NCI-H69 (cell line): Measurements from ENCODE around the gene FRAS1.

Source experiments
- DNase-seq: peaks from one replicate; lab custom pipeline; 2025; lab: John Stamatoyannopoulos, UW

Gene FRAS1

DNA sequence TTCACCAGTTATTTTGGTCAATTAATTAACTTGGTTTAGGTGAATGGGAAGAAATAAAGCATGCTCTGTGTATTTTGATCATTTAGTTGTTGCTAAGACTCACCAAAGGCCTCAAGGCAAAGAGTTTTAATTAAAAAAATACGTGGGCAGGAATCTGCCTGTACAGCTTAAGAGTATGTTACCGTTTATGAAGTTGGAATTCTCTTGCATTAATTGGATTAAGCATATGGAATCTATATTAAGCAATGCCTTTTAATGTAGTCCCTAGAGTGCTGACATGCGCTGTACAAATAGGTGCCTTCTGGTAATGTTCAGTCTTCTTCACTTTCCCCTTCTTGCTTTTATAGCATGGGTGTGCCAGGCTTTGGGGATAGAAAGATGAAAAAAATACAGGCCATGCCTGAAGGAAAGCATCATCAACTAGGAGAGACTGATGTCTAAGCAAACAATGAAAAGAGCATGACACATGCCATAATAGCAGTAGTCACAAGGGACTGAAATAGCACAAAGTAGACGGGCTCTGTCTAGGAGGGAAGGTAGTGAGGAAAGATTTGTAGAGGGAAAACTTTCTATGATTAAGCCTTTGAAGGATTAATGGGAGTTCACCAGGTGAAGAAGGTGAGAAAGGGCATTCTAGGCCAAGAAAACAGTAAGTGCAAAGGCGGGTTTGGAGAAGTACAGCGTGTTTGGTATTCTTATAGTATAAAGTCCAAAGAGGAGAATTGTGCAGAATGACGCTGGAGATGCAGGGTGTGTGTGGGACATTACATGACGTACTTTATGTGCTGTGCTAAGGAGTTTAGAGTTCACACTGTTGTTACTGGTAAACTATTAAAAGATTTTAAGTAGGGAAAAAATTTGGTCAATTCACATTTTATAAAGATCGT lies 268.4 kb downstream of the FRAS1 start:
- peak; percentile 6 for DNase-seq

DNA sequence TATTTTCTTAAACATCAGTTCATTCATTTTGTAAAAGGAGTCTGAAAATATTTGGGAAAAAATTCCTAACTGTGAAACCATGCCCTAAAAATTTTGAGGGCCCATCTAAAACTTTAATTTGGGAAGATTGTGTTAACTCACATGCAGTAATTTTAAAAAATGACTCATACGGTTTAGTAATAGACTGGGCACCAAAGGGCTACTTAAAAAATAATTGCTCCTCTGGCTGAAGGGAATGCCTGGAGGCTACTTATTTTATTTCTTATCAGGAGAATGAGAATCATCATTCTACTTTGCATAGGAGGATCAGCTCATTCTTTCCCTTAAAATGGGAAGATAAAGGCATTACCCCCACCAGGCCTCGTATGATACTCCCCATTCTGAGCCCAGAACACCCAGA lies 271.5 kb downstream of the FRAS1 start:
- peak; percentile 7 for DNase-seq

DNA sequence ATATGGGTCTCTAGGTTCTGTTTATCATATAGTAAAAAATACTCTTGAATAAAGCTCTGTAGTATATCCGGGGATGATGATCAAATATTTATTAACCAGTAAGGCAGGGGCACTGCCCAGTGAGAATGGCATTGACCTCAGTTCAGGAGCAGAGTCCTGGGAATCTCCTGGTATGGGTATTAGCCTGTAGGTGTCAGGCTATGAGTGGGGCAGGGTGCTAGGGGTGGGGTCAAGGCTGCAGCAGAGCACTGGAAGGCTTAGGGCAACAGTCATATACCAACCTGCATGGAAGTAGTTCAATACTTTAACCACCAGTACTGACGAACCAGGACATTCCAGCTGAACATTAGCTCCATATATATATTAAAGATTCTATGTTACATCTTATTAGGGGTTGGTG lies 274.1 kb downstream of the FRAS1 start:
- DNase-seq, result no peak

DNA sequence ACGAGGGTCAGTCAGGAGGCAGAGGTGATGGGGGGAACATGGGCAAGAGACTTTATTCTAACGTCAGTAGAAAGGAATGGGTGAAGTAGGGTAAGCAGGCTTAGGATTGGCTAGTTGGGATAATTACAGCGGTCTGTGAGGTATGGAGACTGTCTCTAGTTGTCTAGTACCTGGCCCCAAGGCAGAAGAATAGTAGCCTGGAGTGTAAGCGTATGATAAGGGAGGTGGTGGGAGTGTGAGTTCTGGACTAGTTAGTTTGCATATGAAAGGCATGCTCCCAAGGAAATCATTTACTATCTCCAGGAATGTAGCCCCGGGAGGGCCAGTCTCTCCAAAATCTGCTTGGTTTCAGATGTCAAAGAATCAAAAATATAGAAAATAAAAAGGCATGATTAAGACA lies 274.8 kb downstream of the FRAS1 start:
- no peak for DNase-seq

DNA sequence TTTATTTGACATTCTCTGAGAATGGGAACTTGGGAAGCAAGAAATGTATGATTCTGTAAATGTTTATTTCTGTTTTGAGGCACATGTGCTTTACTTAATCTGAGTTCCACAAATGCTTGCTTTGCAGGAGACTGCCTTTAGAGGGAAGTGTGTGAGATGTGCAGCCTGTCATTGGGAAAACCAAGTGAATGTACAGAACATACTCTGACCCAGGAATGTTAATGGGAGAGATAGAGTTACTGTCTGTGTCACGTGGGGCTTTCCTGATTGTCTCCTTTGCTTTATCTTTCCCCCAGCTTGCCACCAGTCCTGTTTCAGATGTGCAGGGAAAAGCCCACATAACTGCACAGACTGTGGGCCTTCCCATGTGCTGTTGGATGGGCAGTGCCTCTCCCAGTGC lies 275.9 kb downstream of the FRAS1 start:
- DNase-seq, result peak; percentile 6

DNA sequence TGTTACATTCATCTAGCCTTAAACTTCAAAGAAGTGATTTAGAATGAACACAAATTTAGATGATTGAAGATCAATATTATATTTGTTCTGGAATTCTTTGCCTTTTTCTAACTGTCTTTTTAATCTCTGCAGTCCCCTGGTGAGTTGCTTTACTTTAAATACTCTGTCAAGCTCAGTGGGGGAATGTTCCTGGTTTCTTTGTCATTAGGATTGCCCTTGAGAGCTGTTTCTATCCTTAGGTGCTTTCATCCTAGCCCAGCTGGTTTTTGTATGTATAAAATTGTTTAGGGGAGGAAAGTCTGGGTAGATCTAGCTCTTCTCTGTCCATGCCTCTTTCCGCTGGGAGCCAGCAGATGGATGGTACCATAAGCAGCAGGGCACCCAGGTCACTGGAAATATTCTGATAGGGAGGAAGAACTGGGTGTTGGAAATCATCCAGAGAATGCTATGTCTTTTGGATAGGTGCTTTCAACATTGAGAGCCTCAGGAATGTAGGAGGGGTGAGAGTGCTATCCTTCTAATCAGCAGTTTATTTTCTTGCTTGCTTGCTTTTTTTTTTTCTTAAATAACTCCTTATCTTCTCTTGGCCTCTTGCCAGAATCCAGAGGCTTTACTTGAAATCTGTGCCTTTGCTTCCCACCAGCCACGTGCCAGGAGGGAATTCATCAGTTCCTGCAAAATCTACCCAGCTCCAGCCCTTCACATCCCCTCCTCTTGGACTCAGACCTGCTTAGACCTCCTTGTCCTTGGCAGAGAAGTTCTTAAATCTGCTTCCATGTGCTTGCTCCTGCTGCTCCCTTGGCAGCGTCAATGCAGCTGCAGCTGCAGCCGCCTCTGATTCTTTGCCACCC lies 279.2 kb downstream of the FRAS1 start:
- no peak for DNase-seq

DNA sequence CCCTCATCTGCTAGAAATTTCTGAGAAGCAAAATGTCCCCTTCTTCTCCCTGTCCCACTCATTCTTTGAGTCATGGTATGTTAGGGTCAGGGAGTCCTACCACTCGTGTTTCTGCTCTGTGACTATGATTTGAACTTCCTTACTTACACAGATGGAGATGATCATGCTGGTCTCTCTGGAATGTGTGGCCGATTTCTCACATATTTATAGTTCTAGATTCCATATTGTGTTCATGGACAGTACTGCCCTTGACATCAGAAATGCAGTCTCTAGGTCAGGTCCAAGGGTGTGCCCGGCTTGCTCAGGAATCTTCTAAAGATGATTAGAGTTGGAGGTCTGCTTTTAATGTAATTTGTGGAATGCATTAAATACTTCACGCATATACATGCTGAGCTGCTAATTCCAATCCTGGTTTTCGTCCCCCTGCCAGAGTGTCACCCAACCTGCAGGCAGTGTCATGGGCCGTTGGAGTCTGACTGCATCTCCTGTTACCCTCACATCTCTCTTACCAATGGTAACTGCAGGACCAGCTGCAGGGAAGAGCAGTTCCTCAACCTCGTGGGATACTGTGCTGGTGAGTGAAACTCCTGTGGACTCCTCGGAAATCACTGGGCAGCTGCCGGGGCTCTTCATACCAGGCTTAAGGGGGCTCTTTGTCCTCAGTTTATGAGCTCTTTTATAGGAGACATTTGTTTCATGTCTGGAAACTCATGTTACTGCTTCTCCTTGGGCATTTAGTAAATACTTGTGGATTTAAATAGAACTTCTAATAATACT lies 280.3 kb downstream of the FRAS1 start:
- no peak for DNase-seq

DNA sequence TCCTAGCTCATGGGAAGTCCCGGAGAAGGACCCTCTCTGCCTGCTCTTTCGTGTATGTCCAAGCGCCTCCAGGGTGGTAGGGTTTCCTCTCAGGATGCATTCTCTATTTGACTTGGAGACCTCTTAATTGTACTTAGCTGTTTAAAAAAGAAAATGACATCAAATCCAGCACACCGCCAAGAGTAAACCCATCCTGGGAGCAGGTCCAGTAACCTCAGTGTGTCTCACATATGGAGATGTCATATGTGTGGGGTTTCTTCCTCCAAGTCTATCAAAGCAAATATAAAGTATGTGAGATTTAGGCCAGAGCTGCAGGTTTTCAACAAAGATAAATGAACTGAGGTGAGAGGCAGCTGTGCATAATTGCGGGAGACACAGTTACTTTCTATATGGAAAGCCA lies 285.0 kb downstream of the FRAS1 start:
- no peak for DNase-seq

DNA sequence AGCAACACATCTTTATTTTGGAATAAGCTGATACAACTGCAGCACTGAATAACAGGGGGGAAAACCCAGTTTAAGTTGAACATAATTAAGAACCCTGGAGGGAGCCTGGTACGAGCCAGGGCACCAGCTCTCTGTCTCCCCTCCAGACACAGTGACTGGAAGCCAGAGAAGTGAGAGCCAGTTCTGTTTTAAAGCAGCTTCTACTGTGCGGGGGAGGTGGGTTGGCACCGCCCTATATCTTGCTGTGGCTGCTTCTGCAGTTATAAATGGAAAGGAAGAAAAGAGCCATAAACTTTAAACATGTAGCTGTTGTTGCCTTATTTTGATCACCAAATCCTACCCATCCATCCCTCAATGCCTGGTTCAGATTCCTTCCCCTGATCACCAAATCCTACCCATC lies 286.6 kb downstream of the FRAS1 start:
- DNase-seq, result no peak

DNA sequence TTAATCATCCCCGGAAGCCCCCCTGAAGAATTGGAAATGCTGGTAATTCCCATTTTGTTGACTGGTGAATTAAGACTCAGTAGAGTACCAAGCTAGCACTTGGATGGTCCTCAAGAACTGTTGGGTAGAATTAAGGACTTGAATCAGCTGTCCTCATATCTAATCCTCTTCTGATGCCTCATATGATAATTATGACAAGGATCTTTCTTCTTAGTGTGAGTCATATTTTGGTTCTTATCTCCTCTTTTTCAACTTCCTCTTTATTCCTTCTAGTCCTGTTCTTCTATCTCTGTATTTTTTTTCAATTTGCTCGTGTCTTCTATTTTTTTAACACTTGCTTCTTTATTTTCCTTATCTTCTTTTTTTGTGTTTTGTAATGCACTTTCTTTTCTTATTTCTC lies 288.1 kb downstream of the FRAS1 start:
- DNase-seq, result no peak

DNA sequence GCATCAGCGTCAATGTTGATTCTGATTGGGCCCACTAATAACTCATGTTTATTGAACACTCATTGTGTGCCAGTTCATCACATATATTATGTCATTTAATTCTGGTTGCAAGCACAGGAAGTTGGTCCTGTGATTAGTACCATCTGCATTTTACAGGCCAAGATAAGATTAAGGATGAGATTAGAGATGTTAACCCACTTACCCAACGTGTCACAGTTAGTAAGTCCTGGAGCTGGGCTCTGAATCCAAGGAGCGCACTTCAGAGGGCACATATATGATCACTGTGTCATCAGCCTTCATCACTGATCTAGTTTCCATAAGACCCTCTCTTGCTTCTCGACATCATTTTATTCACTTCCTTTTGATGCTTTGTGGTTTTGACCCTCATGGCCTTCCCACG lies 289.1 kb downstream of the FRAS1 start:
- DNase-seq, result no peak

DNA sequence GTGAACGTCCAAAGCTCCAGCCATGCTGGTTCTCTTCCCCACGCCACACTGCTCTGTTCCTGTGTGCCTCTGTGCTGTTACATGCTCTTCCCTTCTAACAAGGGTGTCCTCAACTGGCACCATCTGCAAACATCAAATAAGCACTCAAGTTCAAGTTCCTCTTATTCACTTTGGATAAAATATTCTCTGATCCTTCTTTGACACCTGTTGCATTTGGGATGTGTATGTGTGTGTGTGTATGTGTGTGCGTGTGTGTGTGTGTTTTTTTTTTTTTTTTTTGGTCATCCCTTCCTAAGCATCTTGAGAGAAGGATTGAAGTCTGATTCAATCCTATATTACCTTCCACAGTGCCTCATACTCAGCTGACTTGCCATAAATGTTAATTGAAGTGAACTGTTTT lies 290.4 kb downstream of the FRAS1 start:
- no peak for DNase-seq

DNA sequence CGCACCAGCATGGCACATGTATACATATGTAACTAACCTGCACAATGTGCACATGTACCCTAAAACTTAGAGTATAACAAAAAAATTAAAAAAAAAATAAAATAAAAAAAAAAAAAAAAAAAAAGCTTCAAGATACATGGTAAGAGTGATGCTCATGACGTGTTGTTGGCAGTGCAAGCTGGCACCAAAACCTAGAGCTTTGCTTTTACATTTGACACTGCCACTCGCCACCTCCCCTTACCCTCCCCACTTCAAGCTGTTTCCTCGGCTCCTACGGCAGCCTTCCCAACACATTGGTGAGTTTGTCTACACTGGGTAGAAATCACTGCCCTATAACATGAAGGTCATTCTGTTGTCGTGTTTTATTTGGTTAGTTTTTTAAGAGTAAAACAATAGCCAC lies 296.8 kb downstream of the FRAS1 start:
- no peak for DNase-seq

DNA sequence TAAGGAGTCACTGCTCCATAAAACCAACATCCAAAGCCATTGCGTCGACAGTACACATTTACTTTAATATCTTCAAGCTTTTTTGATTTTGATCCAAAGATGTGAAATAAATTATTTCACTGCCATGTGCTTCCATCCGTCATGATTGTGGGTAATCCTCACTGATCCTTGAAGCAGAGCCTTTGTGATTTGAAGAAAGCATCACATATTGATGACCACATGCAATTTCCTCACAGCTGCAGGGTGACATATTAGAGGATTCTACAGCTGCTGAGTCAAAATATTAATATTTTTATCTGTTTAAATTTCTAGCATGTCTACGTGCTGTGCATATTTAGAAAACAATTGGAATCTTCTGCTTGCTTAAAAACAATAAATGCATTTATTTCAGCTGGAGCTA lies 297.7 kb downstream of the FRAS1 start:
- no peak for DNase-seq

DNA sequence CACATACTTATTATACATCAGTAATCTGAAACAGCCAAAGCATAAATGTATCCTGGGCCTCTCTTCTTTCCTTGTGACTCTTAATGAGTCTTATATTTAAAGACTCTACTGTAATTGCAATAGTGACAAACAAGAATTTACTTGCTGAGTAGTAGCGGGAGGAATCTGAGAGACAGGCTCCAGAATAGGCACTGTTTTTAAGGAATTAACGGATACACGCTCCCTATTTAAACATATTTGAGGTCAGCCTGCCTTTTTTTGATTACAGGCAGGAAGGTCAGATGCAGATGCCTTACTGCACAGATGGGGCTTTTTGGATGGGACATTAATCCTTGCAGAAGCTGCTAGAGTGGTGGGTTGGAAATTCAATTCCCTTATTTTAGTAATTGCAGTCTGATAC lies 298.2 kb downstream of the FRAS1 start:
- peak; percentile 70 for DNase-seq

DNA sequence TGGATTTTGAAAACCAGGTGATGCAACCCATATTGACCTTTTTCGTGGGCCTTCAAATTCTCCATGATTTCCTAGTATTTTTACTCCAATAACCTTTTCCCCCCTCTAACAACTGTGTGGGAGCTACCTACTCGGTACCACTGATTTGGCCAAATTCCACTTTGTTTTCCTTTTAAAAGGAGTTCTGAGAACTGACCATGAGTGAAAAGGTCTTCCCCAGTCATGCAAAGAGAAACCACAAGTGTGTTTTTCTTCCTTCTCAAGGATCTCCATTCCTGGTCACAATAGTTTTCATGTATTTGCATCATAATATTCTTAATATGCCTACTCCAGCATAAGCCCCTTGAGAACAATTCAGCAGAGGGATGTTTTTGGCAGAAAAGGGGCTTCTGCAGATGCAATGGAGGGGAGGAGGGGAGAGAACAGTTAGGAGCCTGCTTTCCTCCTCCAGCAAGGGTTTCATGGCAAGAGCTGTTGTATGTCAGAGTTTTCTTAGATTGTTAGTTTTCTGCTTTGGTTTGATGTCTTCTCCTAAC lies 299.2 kb downstream of the FRAS1 start:
- DNase-seq, result no peak

DNA sequence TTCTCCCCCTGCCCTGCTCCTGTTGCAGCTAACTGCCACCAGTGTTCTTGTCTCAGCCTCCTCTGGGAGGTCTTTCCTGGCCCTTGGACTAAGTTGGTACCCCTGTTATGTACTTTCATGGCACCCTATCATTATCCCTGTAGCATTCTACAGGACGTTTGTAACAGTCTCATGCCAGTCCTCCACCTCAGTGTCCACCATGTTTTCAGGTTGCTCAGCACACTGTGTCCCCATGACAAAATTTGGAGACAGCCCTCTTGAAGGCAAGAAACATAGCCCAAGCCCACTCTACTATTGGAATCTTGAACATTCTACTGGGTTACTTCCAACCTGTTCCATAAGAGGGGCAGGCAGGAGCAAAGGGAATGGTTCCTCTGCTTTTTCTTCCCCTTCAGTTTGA lies 300.0 kb downstream of the FRAS1 start:
- no peak for DNase-seq

DNA sequence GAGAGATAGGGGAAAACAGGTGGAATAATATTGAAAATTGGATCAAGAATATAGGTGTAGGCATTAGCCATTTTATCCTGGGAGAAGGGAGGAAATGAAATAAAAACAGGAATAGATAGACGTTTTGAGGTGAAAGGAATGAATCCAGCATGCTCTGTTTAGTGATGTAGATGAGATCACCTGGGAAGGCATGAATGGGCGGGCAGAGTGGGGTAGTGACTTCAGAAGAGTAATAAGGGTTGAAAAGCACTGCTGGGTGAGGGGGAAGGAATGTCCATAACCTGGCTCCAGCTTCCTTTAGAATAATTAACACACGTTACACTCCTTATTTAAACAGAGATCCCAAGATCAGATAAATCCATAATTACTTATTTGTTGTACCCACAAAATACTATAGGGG lies 303.3 kb downstream of the FRAS1 start:
- peak; percentile 87 for DNase-seq

DNA sequence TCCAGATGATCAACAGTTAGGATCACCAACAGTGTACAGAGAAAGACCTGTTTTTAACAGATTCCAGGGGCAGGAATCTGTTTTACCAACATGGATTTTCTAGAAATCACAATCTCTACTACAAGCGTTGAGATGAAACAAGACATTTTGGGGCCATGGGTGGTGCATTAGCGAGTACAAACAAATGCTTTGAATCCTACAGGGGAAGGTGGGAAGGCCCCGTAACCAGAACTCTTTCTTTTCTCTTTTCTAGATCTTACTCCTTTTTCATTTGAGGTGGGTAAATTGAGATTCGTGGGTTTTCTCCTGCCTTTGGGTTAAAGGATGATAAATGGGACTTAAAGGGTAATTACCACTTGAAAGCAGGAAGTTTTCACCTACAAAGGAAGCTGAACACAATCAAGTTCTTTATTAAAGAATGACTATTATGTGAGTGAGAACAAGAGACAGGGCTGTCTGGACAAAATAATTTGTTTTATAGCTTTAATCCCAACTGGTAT lies 304.5 kb downstream of the FRAS1 start:
- peak; percentile 21 for DNase-seq

DNA sequence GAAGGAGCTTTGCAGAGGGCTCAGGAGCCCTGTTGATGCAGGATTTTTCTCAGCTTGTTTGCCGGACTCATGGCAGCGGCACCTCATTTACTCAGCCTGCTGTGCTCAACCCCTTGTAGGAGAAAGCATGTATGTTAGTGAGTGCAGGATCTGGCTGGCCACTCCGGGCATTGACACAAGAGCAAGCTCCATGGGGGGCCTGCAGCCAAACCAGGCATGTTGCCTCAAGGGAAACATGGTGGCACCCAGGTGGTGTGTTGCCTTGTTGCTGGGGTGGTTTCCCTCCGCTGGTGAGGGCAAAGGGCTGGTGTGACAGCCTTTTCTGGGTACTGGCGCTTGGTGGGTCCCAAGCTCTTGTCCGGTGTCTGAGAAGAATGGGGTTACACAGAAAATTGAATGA lies 305.2 kb downstream of the FRAS1 start:
- DNase-seq, result peak; percentile 16

DNA sequence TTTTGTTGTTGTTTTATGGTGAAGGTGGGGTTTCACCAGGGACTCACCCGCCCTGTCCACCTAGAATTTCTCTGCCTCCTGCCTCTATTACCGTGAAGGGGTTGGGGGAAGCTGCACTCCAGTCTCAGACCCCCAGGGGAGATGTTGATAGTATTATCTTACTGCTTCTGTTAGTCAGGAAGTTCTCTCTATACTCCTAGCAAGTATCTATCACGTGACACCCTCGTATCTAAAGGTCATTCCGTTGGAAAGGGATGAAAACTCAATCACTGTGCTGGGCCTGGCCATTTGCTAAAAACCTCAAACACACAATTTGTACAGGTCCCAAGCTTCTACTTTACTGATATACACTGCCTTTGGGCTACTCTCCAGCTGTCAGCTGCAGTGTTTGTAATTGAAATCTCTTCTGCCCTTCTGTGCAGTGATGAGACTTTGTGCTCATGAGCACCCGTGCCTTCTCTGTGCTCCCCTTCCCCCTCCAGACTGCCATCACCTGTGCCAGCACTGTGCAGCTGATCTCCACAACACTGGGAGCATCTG lies 306.0 kb downstream of the FRAS1 start:
- DNase-seq, result peak; percentile 31

DNA sequence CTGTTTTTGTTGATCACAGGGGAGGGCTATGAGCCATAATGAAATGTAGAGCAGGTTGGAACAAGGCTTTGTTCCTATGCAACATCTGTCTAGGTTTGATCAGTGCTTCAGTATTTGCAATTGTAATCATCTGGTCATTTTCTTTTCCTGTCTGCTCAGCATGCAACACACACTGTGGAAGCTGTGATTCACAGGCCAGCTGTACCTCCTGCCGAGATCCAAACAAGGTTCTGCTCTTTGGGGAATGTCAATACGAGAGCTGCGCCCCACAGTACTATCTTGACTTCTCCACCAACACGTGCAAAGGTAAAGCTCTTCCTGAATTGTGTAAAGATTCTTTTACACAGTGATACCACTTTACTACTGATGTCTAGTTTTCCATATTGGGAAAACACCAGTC lies 312.6 kb downstream of the FRAS1 start:
- peak; percentile 90 for DNase-seq
